ENCODE results near the gene TRAIP. TPM values are rescaled to one million over a fixed set of nuclear protein-coding genes. Genes with fewer than 3 reads are reported as not detected.
A peak's percentile ranks its signal among the peaks of the same experiment; 100 is the strongest.

The TRAIP gene
- total and polyA plus RNA-seq, 2 donors (not counting 1 experiment from before 2014, with no cell fraction given) = 2.0 to 2.5 TPM

GRCh38 chr3:49787536-49787935, 68.8 kb downstream of the TRAIP start:
- Histone ChIP-seq H3K4me3 (replicated peaks in 1 of 4; ENCODE audit: control extremely low read depth in 1 of 4, insufficient read depth in 1 of 4, low read depth in 3 of 4, low read length in 4 of 4) (no peak overlapping the region), H3K9ac (ENCODE audit: insufficient read depth, low read length) (no peak overlapping the region), H2AFZ (ENCODE audit: low read length) (no peak overlapping the region), H3K4me2 (ENCODE audit: extremely low read depth, insufficient read depth, low read length) (no peak overlapping the region), H3K4me1 (ENCODE audit: control insufficient read depth, extremely low read depth, insufficient read depth, low read length) (peaks cover 7% of the 10 kb centered on the region), H3K27ac (ENCODE audit: insufficient read depth, low read length) (no peak overlapping the region), H3K36me3 (ENCODE audit: control insufficient read depth, insufficient read depth, low read length) (no peaks in the 10 kb centered on the region), H4K20me1 (ENCODE audit: control insufficient read depth, extremely low read depth, insufficient read depth, low read length) (no peaks in the 10 kb centered on the region), H3K27me3 (ENCODE audit: control insufficient read depth, insufficient read depth, low read length) (no peaks in the 10 kb centered on the region), H3K79me2 (ENCODE audit: control insufficient read depth, insufficient read depth, low read length) (peaks cover 31% of the 10 kb centered on the region), H3K9me3 (ENCODE audit: control insufficient read depth, insufficient read depth, low read depth, low read length) (no peaks in the 10 kb centered on the region)
- no peak for TF ChIP-seq EZH2 (IDR thresholded peaks at IDR 0.05; ENCODE audit: low read length, missing control alignments)
- TF ChIP-seq CTCF (conservative IDR thresholded peaks at IDR 0.05 in 1 of 2, IDR thresholded peaks at IDR 0.05 in 1 of 2; ENCODE audit: low read depth in 1 of 2, low read length in 2 of 2) = no peak
- DNase-seq (ENCODE audit: low read depth in 2 of 2) = no peak

GRCh38 chr3:49787182-49787464, 69.2 kb downstream of the TRAIP start:
- no peak overlapping the region for H3K9ac ChIP-seq (ENCODE audit: insufficient read depth, low read length)
- no peaks in the 10 kb centered on the region for H4K20me1 ChIP-seq (ENCODE audit: control insufficient read depth, extremely low read depth, insufficient read depth, low read length)
- TF ChIP-seq CTCF (conservative IDR thresholded peaks at IDR 0.05 in 1 of 2, IDR thresholded peaks at IDR 0.05 in 1 of 2; ENCODE audit: low read depth in 1 of 2, low read length in 2 of 2) = no peak
- no peak for TF ChIP-seq EZH2 (IDR thresholded peaks at IDR 0.05; ENCODE audit: low read length, missing control alignments)
- H2AFZ ChIP-seq (ENCODE audit: low read length) = peak overlapping the region; percentile 77
- peaks cover 7% of the 10 kb centered on the region for H3K4me1 ChIP-seq (ENCODE audit: control insufficient read depth, extremely low read depth, insufficient read depth, low read length)
- no peaks in the 10 kb centered on the region for H3K36me3 ChIP-seq (ENCODE audit: control insufficient read depth, insufficient read depth, low read length)
- no peak overlapping the region for H3K27ac ChIP-seq (ENCODE audit: insufficient read depth, low read length)
- H3K79me2 ChIP-seq (ENCODE audit: control insufficient read depth, insufficient read depth, low read length) = peaks cover 36% of the 10 kb centered on the region
- peak overlapping the region in 1 of 4 experiments; percentile 55 for H3K4me3 ChIP-seq (replicated peaks in 1 of 4; ENCODE audit: control extremely low read depth in 1 of 4, insufficient read depth in 1 of 4, low read depth in 3 of 4, low read length in 4 of 4)
- no peaks in the 10 kb centered on the region for H3K9me3 ChIP-seq (ENCODE audit: control insufficient read depth, insufficient read depth, low read depth, low read length)
- no peaks in the 10 kb centered on the region for H3K27me3 ChIP-seq (ENCODE audit: control insufficient read depth, insufficient read depth, low read length)
- no peak overlapping the region for H3K4me2 ChIP-seq (ENCODE audit: extremely low read depth, insufficient read depth, low read length)
- DNase-seq (ENCODE audit: low read depth in 2 of 2) = no peak

- Histone ChIP-seq H3K27ac (ENCODE audit: insufficient read depth, low read length) (peak within 1 kb of the TSS; percentile 86), H2AFZ (ENCODE audit: low read length) (peak within 1 kb of the TSS; percentile 77), H3K9ac (ENCODE audit: insufficient read depth, low read length) (peak within 1 kb of the TSS; percentile 91), H3K27me3 (ENCODE audit: control insufficient read depth, insufficient read depth, low read length) (no peaks in the 10 kb centered on the region), H3K36me3 (ENCODE audit: control insufficient read depth, insufficient read depth, low read length) (peaks cover 1% of the 10 kb centered on the region), H3K4me1 (ENCODE audit: control insufficient read depth, extremely low read depth, insufficient read depth, low read length) (peaks cover 7% of the 10 kb centered on the region), H4K20me1 (ENCODE audit: control insufficient read depth, extremely low read depth, insufficient read depth, low read length) (no peaks in the 10 kb centered on the region), H3K9me3 (ENCODE audit: control insufficient read depth, insufficient read depth, low read depth, low read length) (no peaks in the 10 kb centered on the region), H3K4me3 (replicated peaks in 1 of 4; ENCODE audit: control extremely low read depth in 1 of 4, insufficient read depth in 1 of 4, low read depth in 3 of 4, low read length in 4 of 4) (peak within 1 kb of the TSS; percentile 76 to 95 (median 80)), H3K79me2 (ENCODE audit: control insufficient read depth, insufficient read depth, low read length) (peaks cover 38% of the 10 kb centered on the region), H3K4me2 (ENCODE audit: extremely low read depth, insufficient read depth, low read length) (peak within 1 kb of the TSS; percentile 94)
- peak; percentile 100 for DNase-seq (ENCODE audit: low read depth in 2 of 2)
- no peak for TF ChIP-seq CTCF (conservative IDR thresholded peaks at IDR 0.05 in 1 of 2, IDR thresholded peaks at IDR 0.05 in 1 of 2; ENCODE audit: low read depth in 1 of 2, low read length in 2 of 2)
- TF ChIP-seq EZH2 (IDR thresholded peaks at IDR 0.05; ENCODE audit: low read length, missing control alignments) = no peak
Measured at GRCh38 chr3:49786357-49787181, 69.8 kb downstream of the TRAIP start, which contains the start of gene IP6K1. TSS of gene IP6K1 (minus strand) at chr3:49786542. CDS start at chr3:49748040, 38,502 bp downstream.
